ENCODE data around the gene SSR2.

DNA sequence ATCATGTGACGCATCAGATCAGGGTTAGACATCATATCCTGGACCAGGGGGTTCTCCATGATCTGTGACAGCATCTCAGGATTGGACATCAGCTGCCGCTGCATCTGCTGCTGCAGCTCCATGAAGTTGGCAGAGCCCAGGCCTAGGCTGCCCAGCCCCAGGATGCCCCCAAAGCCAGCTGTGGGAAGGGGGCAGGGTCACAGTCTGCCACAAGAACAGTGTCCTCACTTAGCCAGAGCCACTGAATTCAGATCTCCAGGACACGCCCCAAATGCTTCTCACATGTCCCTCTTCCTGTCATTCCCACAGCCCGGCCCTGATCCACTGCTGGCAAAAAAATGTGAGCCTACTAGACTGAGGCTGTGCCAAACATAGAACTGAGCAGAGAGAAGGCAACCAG lies 29.6 kb upstream of the SSR2 start:
- TF ChIP-seq, protein P1, sequence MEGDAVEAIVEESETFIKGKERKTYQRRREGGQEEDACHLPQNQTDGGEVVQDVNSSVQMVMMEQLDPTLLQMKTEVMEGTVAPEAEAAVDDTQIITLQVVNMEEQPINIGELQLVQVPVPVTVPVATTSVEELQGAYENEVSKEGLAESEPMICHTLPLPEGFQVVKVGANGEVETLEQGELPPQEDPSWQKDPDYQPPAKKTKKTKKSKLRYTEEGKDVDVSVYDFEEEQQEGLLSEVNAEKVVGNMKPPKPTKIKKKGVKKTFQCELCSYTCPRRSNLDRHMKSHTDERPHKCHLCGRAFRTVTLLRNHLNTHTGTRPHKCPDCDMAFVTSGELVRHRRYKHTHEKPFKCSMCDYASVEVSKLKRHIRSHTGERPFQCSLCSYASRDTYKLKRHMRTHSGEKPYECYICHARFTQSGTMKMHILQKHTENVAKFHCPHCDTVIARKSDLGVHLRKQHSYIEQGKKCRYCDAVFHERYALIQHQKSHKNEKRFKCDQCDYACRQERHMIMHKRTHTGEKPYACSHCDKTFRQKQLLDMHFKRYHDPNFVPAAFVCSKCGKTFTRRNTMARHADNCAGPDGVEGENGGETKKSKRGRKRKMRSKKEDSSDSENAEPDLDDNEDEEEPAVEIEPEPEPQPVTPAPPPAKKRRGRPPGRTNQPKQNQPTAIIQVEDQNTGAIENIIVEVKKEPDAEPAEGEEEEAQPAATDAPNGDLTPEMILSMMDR (IDR thresholded peaks at IDR 0.05; ENCODE audit: insufficient read depth, low read depth, low read length), result no peak
- no peak for TF ChIP-seq EZH2 (IDR thresholded peaks at IDR 0.05; ENCODE audit: insufficient read depth, low read length)
